Breast epithelium (tissue), 4 donors: Measurements from ENCODE around the gene POU3F2. TPM values are rescaled to one million over a fixed set of nuclear protein-coding genes. Genes with fewer than 3 reads are reported as not detected.
A peak's percentile ranks its signal among the peaks of the same experiment; 100 is the strongest.

Source experiments
- DNase-seq, 2 donors: peaks; one replicate each; pipeline ENCODE4 v3.0.0-alpha.2; 2019; ENCODE audit warnings: low spot score in 2 of 2
- H3K27ac ChIP-seq, 2 donors: fragments of 200-600 bp; sonication (generic) in 1 of 2; one replicate each; pipeline ENCODE4 v1.5.1; 2016 to 2019; ENCODE audit warnings: mild to moderate bottlenecking in 1 of 2
- H3K27me3 ChIP-seq, 2 donors: fragments of 200-600 bp; sonication (generic) in 1 of 2; one replicate each; pipeline versions ENCODE4 v1.5.1 to v1.6.0; 2017 to 2019; ENCODE audit warnings: control low read depth in 1 of 2, mild to moderate bottlenecking in 1 of 2
- H3K36me3 ChIP-seq: fragments of 200-600 bp; one replicate; pipeline ENCODE4 v1.5.1; 2019
- H3K4me1 ChIP-seq, 2 donors: fragments of 200-600 bp; sonication (generic); one replicate each; pipeline ENCODE4 v1.5.1; 2016 to 2019; ENCODE audit warnings: control low read depth in 1 of 2
- H3K4me3 ChIP-seq, 3 donors: fragments of 200-600 bp; sonication (generic); 1 replicate in 2 of 3; 2 replicates in 1 of 3; pipeline ENCODE4 v1.5.1; 2016 to 2019; ENCODE audit warnings: mild to moderate bottlenecking in 3 of 3, moderate library complexity in 2 of 3
- H3K9me3 ChIP-seq, 2 donors: fragments of 200-600 bp; sonication (generic) in 1 of 2; one replicate each; pipeline ENCODE4 v1.5.1; 2016 to 2019; ENCODE audit warnings: control low read depth in 1 of 2
- CTCF ChIP-seq, 3 donors: fragments of 450-650 bp; IDR thresholded peaks; one replicate each; pipeline ENCODE4 v1.5.1; 2016 to 2017; ENCODE audit warnings: antibody characterized with exemption in 3 of 3, mild to moderate bottlenecking in 3 of 3, moderate library complexity in 3 of 3
- POLR2A ChIP-seq: fragments of 450-650 bp; IDR thresholded peaks from one replicate; pipeline ENCODE4 v1.6.1; 2016; ENCODE audit warnings: antibody characterized with exemption, mild to moderate bottlenecking, moderate library complexity
- POLR2AphosphoS5 ChIP-seq, 3 donors: sonication (generic); formaldehyde crosslinking; IDR thresholded peaks; one replicate each; pipeline ENCODE4 v1.6.1; 2017; ENCODE audit warnings: antibody characterized with exemption in 3 of 3
- intact Hi-C: fragments of 100-400 bp; cut with DNase I; formaldehyde crosslinking; loops from one replicate; pipeline ENCODE4 v1.15.1; 2023; ENCODE audit warnings: low total_unique reads
- total RNA-seq, 3 donors: library from RNA; depleted of rRNA; stranded (reverse); fragments of >200 nt; gene quantifications; one replicate each; pipeline ENCODE4 v1.1.0, GENCODE V29; 2016

Gene POU3F2
- total RNA-seq, 3 donors from 2014 or later, result not detected

- Histone ChIP-seq H3K4me1 (peaks cover 6 to 9% of the 10 kb centered on the region in 2 donors), H3K4me3 (no peak overlapping the region), H3K27ac (no peak overlapping the region), H3K36me3 (no peaks in the 10 kb centered on the region), H3K27me3 (peaks cover 9 to 98% of the 10 kb centered on the region in 2 donors), H3K9me3 (no peaks in the 10 kb centered on the region)
- no peak for DNase-seq
- intact Hi-C loops, result no loop called here
- no peak for TF ChIP-seq POLR2A
- no peak for TF ChIP-seq CTCF (IDR thresholded peaks at IDR 0.05)
- TF ChIP-seq POLR2AphosphoS5 (IDR thresholded peaks at IDR 0.05), result no peak
Measured at GRCh38 chr6:98841621-98842341, 7.4 kb downstream of the POU3F2 start.

GRCh38 chr6:98842342-98843180 is 8.2 kb downstream of the POU3F2 start:
- Histone ChIP-seq H3K9me3 (no peaks in the 10 kb centered on the region), H3K36me3 (no peaks in the 10 kb centered on the region), H3K27me3 (peaks cover 9 to 98% of the 10 kb centered on the region in 2 donors), H3K4me1 (peaks cover 6 to 9% of the 10 kb centered on the region in 2 donors), H3K27ac (no peak overlapping the region), H3K4me3 (no peak overlapping the region)
- intact Hi-C loops, result no loop called here
- DNase-seq, result no peak
- no peak for TF ChIP-seq CTCF (IDR thresholded peaks at IDR 0.05)
- no peak for TF ChIP-seq POLR2AphosphoS5 (IDR thresholded peaks at IDR 0.05)
- no peak for TF ChIP-seq POLR2A

GRCh38 chr6:98843271-98844243 is 9.2 kb downstream of the POU3F2 start:
- Histone ChIP-seq H3K36me3 (no peaks in the 10 kb centered on the region), H3K4me1 (peaks cover 6 to 9% of the 10 kb centered on the region in 2 donors), H3K9me3 (no peaks in the 10 kb centered on the region), H3K27me3 (peaks cover 9 to 98% of the 10 kb centered on the region in 2 donors), H3K27ac (no peak overlapping the region), H3K4me3 (peak overlapping the region in 1 of 3 donors; percentile 23)
- DNase-seq, result no peak
- intact Hi-C loops, result no loop called here
- TF ChIP-seq POLR2A (no peak), CTCF (IDR thresholded peaks at IDR 0.05) (no peak), POLR2AphosphoS5 (IDR thresholded peaks at IDR 0.05) (no peak)

- peaks cover 6 to 9% of the 10 kb centered on the region in 2 donors for H3K4me1 ChIP-seq
- H3K27me3 ChIP-seq, result peaks cover 9 to 96% of the 10 kb centered on the region in 2 donors
- no peaks in the 10 kb centered on the region for H3K36me3 ChIP-seq
- H3K4me3 ChIP-seq, result peak overlapping the region; percentile 5 to 65 (median 38)
- intact Hi-C loops, result no loop called here
- no peak overlapping the region for H3K27ac ChIP-seq
- H3K9me3 ChIP-seq, result no peaks in the 10 kb centered on the region
- DNase-seq, result no peak
- no peak for TF ChIP-seq POLR2A
- no peak for TF ChIP-seq CTCF (IDR thresholded peaks at IDR 0.05)
- TF ChIP-seq POLR2AphosphoS5 (IDR thresholded peaks at IDR 0.05), result no peak
Measured at GRCh38 chr6:98844244-98845210, 10.2 kb downstream of the POU3F2 start.
